LNCaP clone FGC (cell line): ENCODE data around the gene PTPRD.
"Not testable (repeated sequence)": the region's sequence is repeated elsewhere in the genome, so short reads cannot be mapped to it uniquely, and the experiment has no call there.

Experiments used
- DNase-seq: peaks from one replicate; pipeline ENCODE4 v3.0.0-alpha.2; 2011; ENCODE audit warnings: low read depth
- H3K4me3 ChIP-seq: 2 replicates; pipeline ENCODE4 v1.5.1; 2011; ENCODE audit warnings: mild to moderate bottlenecking, low read depth, low read length, control low read depth
- TF ChIP-seq, protein P1 (sequence below): IDR thresholded peaks from 2 replicates; pipeline ENCODE4 v1.5.1; 2012; ENCODE audit warnings: mild to moderate bottlenecking; ENCODE audit not compliant: control insufficient read depth, insufficient read depth; ENCODE audit errors: extremely low read depth

The PTPRD gene

GRCh38 chr9:9483175-9483574, 1129.6 kb downstream of the PTPRD start:
- TF ChIP-seq, protein P1, sequence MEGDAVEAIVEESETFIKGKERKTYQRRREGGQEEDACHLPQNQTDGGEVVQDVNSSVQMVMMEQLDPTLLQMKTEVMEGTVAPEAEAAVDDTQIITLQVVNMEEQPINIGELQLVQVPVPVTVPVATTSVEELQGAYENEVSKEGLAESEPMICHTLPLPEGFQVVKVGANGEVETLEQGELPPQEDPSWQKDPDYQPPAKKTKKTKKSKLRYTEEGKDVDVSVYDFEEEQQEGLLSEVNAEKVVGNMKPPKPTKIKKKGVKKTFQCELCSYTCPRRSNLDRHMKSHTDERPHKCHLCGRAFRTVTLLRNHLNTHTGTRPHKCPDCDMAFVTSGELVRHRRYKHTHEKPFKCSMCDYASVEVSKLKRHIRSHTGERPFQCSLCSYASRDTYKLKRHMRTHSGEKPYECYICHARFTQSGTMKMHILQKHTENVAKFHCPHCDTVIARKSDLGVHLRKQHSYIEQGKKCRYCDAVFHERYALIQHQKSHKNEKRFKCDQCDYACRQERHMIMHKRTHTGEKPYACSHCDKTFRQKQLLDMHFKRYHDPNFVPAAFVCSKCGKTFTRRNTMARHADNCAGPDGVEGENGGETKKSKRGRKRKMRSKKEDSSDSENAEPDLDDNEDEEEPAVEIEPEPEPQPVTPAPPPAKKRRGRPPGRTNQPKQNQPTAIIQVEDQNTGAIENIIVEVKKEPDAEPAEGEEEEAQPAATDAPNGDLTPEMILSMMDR, result no peak
- DNase-seq, result no peak
- no peak overlapping the region for H3K4me3 ChIP-seq

DNA sequence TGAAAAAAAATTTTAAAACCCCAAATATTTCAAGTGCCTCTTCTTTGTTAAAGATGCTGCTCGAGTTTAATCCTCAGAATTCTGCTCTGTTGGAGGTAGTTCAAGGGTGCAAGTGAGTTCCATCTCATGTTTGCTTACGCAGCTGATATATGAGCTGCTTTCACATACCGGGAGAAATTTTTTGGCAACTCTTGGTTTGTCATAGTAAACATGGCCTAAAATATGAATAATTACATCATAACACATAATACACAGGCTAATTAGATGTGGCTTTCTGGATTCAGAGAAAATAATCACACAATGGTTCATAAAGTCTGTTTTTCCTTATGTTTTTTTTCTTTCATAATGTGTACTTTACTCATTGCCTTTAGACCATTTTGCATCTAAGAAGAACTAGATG, 1134.1 kb downstream of the PTPRD start:
- no peak for DNase-seq
- H3K4me3 ChIP-seq, result no peak overlapping the region
- TF ChIP-seq, protein P1, result no peak

DNA sequence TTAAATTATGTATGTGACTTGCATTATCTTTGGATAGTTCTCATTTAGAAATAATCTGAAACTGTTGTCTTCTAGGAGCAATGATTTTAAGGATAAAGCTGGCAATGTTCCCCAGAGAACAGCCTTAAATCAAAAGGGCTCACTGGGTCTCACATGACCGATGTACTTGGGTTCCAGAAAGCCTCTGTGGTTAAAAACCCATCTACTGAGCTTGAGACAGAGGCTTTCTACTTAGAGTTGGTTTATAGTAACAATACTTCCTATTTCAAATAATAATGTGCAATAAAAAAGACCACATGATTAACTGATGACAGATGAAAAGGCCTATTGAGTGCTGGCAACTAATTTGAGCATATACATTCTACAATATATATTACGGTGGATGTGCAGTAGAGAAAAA, 1143.5 kb downstream of the PTPRD start:
- H3K4me3 ChIP-seq, result no peak overlapping the region
- TF ChIP-seq, protein P1, result no peak
- DNase-seq, result no peak

GRCh38 chr9:9441874-9442273, 1170.9 kb downstream of the PTPRD start:
- H3K4me3 ChIP-seq, DNase-seq: not testable (repeated sequence)

DNA sequence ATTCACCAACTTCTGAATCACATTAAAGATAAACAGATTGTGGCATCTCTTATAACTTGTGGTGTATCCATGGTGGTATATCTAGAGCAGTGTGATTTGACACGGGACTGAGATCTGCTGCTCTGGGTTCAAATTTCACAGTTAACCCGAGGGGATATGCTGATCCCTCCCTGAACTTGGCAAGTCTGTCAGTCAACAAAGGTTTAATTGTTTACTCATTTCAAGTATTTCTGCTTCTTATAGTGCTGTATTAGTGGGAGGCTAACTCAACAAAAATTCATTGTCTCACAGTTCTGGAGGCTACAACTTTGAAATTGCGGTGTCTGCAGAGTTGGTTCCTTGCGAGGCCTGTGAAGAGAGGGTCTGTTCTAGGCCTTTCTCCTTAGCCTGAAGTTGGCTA, 1175.2 kb downstream of the PTPRD start:
- no peak overlapping the region for H3K4me3 ChIP-seq
- TF ChIP-seq, protein P1, result no peak
- no peak for DNase-seq

- DNase-seq, H3K4me3 ChIP-seq: not testable (repeated sequence)
Observed at GRCh38 chr9:9426454-9426853, 1186.3 kb downstream of the PTPRD start.

DNA sequence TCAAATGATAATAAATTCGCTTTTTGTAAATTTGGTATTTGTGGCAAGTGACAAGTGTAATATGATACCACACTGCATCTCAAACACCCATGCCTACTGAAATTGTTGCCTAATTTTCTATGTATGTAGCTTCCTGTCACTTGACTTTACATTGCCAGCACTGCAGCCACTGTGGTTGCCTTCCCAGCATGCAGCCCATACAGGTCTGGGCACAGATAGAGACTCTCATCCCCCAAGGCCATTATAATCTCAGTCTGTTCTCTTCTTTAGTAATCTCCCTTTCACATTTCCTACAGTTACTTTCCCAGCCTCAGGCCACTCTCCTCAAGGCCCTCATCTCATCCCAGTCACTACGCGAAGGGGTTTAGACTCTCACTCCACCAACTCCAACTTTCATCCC, 1200.6 kb downstream of the PTPRD start:
- DNase-seq, result no peak
- TF ChIP-seq, protein P1, result no peak
- H3K4me3 ChIP-seq, result no peak overlapping the region

DNA sequence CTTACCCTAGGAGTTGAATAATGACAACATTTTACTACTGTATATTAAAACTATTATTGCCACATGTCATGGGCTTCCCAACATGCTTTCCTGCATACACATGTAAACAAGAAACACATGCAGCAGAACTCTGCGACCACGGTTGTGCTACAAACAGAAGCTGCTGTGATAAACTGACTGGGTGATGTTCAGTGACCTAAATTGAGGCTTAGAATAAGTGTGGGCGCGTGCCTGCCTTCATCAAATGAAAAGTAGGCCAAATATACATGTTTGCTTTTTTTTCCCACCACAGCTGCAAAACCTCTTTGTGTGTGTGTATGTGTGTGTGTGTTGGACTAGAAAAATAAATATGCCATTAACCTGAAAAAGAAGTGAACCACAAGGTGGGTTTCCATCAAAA, 1202.1 kb downstream of the PTPRD start:
- TF ChIP-seq, protein P1, result no peak
- no peak for DNase-seq
- H3K4me3 ChIP-seq, result no peak overlapping the region
